Gastrocnemius medialis (tissue), 4 donors: Measurements from ENCODE around the gene PARD6G. TPM values are rescaled to one million over a fixed set of nuclear protein-coding genes. Genes with fewer than 3 reads are reported as not detected.
"Not testable (repeated sequence)": the region's sequence is repeated elsewhere in the genome, so short reads cannot be mapped to it uniquely, and the experiment has no call there.

Experiments used
- ATAC-seq, 2 donors: fragments of 150-250 bp; one replicate each; pipeline ENCODE4 v1.9.1; 2016
- DNase-seq, 2 donors: peaks; one replicate each; pipeline ENCODE4 v3.0.0-alpha.2; 2019
- H3K27ac ChIP-seq, 4 donors: fragments of 200-600 bp; sonication (generic); 1 replicate in 1 of 4; 2 replicates in 3 of 4; pipeline ENCODE4 v1.5.1; 2016 to 2018; ENCODE audit warnings: mild to moderate bottlenecking in 2 of 4, moderate library complexity in 1 of 4
- H3K27me3 ChIP-seq, 3 donors: fragments of 200-600 bp; sonication (generic) in 2 of 3; 1 replicate in 1 of 3; 2 replicates in 2 of 3; pipeline versions ENCODE4 v1.5.1 to v1.6.0; 2016 to 2019; ENCODE audit warnings: mild to moderate bottlenecking in 1 of 3, moderate library complexity in 1 of 3
- H3K36me3 ChIP-seq, 2 donors: fragments of 200-600 bp; sonication (generic) in 1 of 2; one replicate each; pipeline ENCODE4 v1.5.1; 2017 to 2018
- H3K4me1 ChIP-seq, 2 donors: fragments of 200-600 bp; sonication (generic) in 1 of 2; one replicate each; pipeline ENCODE4 v1.5.1; 2016 to 2017; ENCODE audit warnings: mild to moderate bottlenecking in 2 of 2
- H3K4me3 ChIP-seq, 4 donors: fragments of 200-600 bp; sonication (generic) in 3 of 4; 1 replicate in 1 of 4; 2 replicates in 3 of 4; pipeline ENCODE4 v1.5.1; 2016 to 2019; ENCODE audit warnings: mild to moderate bottlenecking in 2 of 4
- H3K9me3 ChIP-seq, 3 donors: fragments of 200-600 bp; sonication (generic) in 2 of 3; 1 replicate in 1 of 3; 2 replicates in 2 of 3; pipeline ENCODE4 v1.5.1; 2016 to 2019
- POLR2A ChIP-seq, 2 donors: fragments of 450-650 bp; IDR thresholded peaks; one replicate each; pipeline ENCODE4 v1.6.1; 2017; ENCODE audit warnings: antibody characterized with exemption in 2 of 2, mild to moderate bottlenecking in 2 of 2, moderate library complexity in 2 of 2
- in situ Hi-C, 4 donors: fragments of 200-750 bp; cut with MboI; loops; one replicate each; pipeline versions ENCODE4 v1.15.0 to v1.8.0; 2017; ENCODE audit warnings: low sequenced_read_pairs in 4 of 4
- intact Hi-C: fragments of 100-400 bp; cut with DNase I; formaldehyde crosslinking; loops from one replicate; pipeline ENCODE4 v1.15.1; 2023; ENCODE audit warnings: low total_unique reads
- total RNA-seq, 4 donors: library from RNA; depleted of rRNA; stranded (reverse); fragments of >200 nt; gene quantifications; one replicate each; pipeline versions ENCODE4 v1.1.0 to v1.2.3, GENCODE V29; 2016
- TF ChIP-seq, protein P1 (sequence below), 5 experiments: fragments of 450-650 bp in 3 of 5; fragments of 200-600 bp in 2 of 5; sonication (generic) in 2 of 5; IDR thresholded peaks in 4 of 5; conservative IDR thresholded peaks in 1 of 5; 1 replicate in 4 of 5; 2 replicates in 1 of 5; pipeline ENCODE4 v1.5.1; 2016 to 2019; ENCODE audit warnings: antibody characterized with exemption in 5 of 5, mild to moderate bottlenecking in 3 of 5, moderate library complexity in 3 of 5

PARD6G gene
- total RNA-seq, 4 donors from 2014 or later, result 0.39 to 9.2 (median 0.48) TPM

DNA sequence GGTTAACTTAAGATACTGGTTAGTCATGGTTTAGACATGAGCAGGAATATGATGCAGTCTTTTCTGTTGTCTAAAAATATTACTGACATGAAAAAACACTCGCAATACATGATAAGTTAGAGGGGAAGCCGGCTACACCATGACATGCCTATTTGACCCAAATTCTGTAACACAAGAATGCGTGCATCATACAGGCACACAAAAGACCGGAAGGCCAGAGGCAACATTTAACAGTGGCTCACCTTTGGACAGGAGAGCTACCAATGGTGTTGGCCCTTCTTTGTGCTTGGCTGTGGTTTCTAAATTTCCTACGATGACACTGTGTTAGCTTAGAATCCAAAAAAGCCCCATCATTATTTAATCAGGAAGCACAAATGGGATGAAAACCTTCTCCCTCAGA, 4.1 kb downstream of the PARD6G start:
- Histone ChIP-seq H3K27ac (no peak overlapping the region), H3K9me3 (no peaks in the 10 kb centered on the region), H3K4me3 (no peak overlapping the region), H3K36me3 (no peaks in the 10 kb centered on the region), H3K4me1 (no peaks in the 10 kb centered on the region), H3K27me3 (no peaks in the 10 kb centered on the region)
- DNase-seq (no peak), ATAC-seq (no peak)
- intact Hi-C loops, result no loop called here
- in situ Hi-C loops, result no loop called here
- TF ChIP-seq POLR2A (IDR thresholded peaks at IDR 0.05), result no peak
- TF ChIP-seq, protein P1, sequence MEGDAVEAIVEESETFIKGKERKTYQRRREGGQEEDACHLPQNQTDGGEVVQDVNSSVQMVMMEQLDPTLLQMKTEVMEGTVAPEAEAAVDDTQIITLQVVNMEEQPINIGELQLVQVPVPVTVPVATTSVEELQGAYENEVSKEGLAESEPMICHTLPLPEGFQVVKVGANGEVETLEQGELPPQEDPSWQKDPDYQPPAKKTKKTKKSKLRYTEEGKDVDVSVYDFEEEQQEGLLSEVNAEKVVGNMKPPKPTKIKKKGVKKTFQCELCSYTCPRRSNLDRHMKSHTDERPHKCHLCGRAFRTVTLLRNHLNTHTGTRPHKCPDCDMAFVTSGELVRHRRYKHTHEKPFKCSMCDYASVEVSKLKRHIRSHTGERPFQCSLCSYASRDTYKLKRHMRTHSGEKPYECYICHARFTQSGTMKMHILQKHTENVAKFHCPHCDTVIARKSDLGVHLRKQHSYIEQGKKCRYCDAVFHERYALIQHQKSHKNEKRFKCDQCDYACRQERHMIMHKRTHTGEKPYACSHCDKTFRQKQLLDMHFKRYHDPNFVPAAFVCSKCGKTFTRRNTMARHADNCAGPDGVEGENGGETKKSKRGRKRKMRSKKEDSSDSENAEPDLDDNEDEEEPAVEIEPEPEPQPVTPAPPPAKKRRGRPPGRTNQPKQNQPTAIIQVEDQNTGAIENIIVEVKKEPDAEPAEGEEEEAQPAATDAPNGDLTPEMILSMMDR (IDR thresholded peaks at IDR 0.05 in 4 of 5, conservative IDR thresholded peaks at IDR 0.05 in 1 of 5), result no peak

- DNase-seq (no peak), ATAC-seq (no peak)
- H3K4me1 ChIP-seq, result no peaks in the 10 kb centered on the region
- H3K9me3 ChIP-seq, result no peaks in the 10 kb centered on the region
- no peaks in the 10 kb centered on the region for H3K27me3 ChIP-seq
- H3K36me3 ChIP-seq, result no peaks in the 10 kb centered on the region
- no peak overlapping the region for H3K4me3 ChIP-seq
- TF ChIP-seq, protein P1 (IDR thresholded peaks at IDR 0.05 in 4 of 5, conservative IDR thresholded peaks at IDR 0.05 in 1 of 5), result no peak
- no peak for TF ChIP-seq POLR2A (IDR thresholded peaks at IDR 0.05)
- intact Hi-C loops, result no loop called here
- H3K27ac ChIP-seq, result no peak overlapping the region
- in situ Hi-C loops, result no loop called here
Measured at GRCh38 chr18:80241919-80242777, 5.2 kb downstream of the PARD6G start.

DNA sequence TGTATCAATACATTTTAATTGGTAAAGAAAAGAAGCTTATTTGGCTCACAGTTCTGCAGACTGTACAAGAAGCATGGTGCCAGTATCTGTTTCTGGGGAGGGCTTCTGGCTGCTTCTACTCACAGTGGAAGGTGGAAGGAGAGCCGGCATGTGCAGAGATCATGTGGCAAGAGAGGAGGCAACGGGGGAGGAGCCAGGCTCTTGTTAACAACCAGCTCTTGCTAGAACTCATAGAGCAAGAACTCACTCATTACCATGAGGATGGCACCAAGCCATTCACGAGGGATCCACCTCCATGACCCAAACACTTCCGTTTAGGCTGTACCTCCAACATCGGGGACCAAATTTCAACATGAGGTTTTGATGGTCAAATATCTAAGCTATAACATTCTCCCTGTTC, 7.5 kb downstream of the PARD6G start:
- TF ChIP-seq POLR2A (IDR thresholded peaks at IDR 0.05), result no peak
- TF ChIP-seq, protein P1 (IDR thresholded peaks at IDR 0.05 in 4 of 5, conservative IDR thresholded peaks at IDR 0.05 in 1 of 5), result no peak
- Histone ChIP-seq H3K36me3 (no peaks in the 10 kb centered on the region), H3K4me3 (no peak overlapping the region), H3K9me3 (no peaks in the 10 kb centered on the region), H3K27ac (no peak overlapping the region), H3K27me3 (no peaks in the 10 kb centered on the region), H3K4me1 (no peaks in the 10 kb centered on the region)
- DNase-seq, result no peak
- ATAC-seq, result no peak
- in situ Hi-C loops, result no loop called here
- intact Hi-C loops, result no loop called here

- no peaks in the 10 kb centered on the region for H3K4me1 ChIP-seq
- H3K4me3 ChIP-seq, result no peak overlapping the region
- ATAC-seq (no peak), DNase-seq (no peak)
- no peaks in the 10 kb centered on the region for H3K36me3 ChIP-seq
- in situ Hi-C loops, result no loop called here
- intact Hi-C loops, result no loop called here
- H3K27me3 ChIP-seq, result no peaks in the 10 kb centered on the region
- TF ChIP-seq, protein P1 (IDR thresholded peaks at IDR 0.05 in 4 of 5, conservative IDR thresholded peaks at IDR 0.05 in 1 of 5), result no peak
- TF ChIP-seq POLR2A (IDR thresholded peaks at IDR 0.05), result no peak
- no peaks in the 10 kb centered on the region for H3K9me3 ChIP-seq
- no peak overlapping the region for H3K27ac ChIP-seq
Measured at GRCh38 chr18:80238651-80239260, 8.6 kb downstream of the PARD6G start.

GRCh38 chr18:80237519-80237918, 9.8 kb downstream of the PARD6G start:
- ATAC-seq, H3K36me3 ChIP-seq, intact Hi-C loops, in situ Hi-C loops, H3K27me3 ChIP-seq, H3K27ac ChIP-seq, H3K4me3 ChIP-seq, DNase-seq, H3K4me1 ChIP-seq, H3K9me3 ChIP-seq: not testable (repeated sequence)
